CD8-positive, alpha-beta memory T cell (primary cell): Measurements from ENCODE around the gene ZBP1. TPM values are rescaled to one million over a fixed set of nuclear protein-coding genes. Genes with fewer than 3 reads are reported as not detected.

Experiments
- CTCF ChIA-PET: fragments of 350-600 bp; sonication (Branson Sonifier 250); formaldehyde crosslinking; loops from one replicate; lab custom pipeline; 2021; ENCODE audit warnings: antibody characterized with exemption; lab: Charles Lee
- POLR2A ChIA-PET: fragments of 350-600 bp; sonication (Branson Sonifier 250); formaldehyde crosslinking; loops from one replicate; lab custom pipeline; 2021; ENCODE audit warnings: antibody characterized with exemption; lab: Charles Lee
- DNase-seq, 5 donors: peaks; one replicate each; pipeline versions ENCODE4 v3.0.0 to v3.0.0-alpha.2; 2020 to 2022; ENCODE audit warnings: mixed read lengths in 1 of 5
- H3K27ac ChIP-seq: one replicate; pipeline ENCODE4 v1.7.0; 2013; ENCODE audit warnings: low read depth, mild to moderate bottlenecking, low read length, moderate library complexity
- H3K27me3 ChIP-seq: 2 replicates; pipeline ENCODE4 v1.7.0; 2013; ENCODE audit warnings: low read length, mild to moderate bottlenecking; ENCODE audit not compliant: insufficient read depth, poor library complexity, severe bottlenecking
- H3K36me3 ChIP-seq: 2 replicates; pipeline ENCODE4 v1.7.0; 2013; ENCODE audit warnings: mild to moderate bottlenecking, low read length, moderate library complexity; ENCODE audit not compliant: insufficient read depth
- H3K4me1 ChIP-seq: 2 replicates; pipeline ENCODE4 v1.7.0; 2013; ENCODE audit warnings: mild to moderate bottlenecking, low read length, moderate library complexity; ENCODE audit not compliant: insufficient read depth
- H3K4me3 ChIP-seq: 2 replicates; pipeline ENCODE4 v1.7.0; 2013; ENCODE audit warnings: mild to moderate bottlenecking, low read length
- H3K9me3 ChIP-seq: 2 replicates; pipeline ENCODE4 v1.7.0; 2013; ENCODE audit warnings: mild to moderate bottlenecking, low read length
- H3K27ac Mint-ChIP-seq, 8 donors: one replicate each; pipeline ENCODE4 v1.8.0; 2020 to 2021; ENCODE audit warnings: mixed read lengths in 8 of 8, mild to moderate bottlenecking in 6 of 8, inconsistent platforms in 3 of 8, moderate library complexity in 3 of 8
- H3K27me3 Mint-ChIP-seq, 2 donors: one replicate each; pipeline ENCODE4 v1.8.0; 2020 to 2021; ENCODE audit warnings: mixed read lengths in 2 of 2, mild to moderate bottlenecking in 1 of 2, moderate library complexity in 1 of 2
- H3K36me3 Mint-ChIP-seq, 3 donors: one replicate each; pipeline ENCODE4 v1.8.0; 2020 to 2021; ENCODE audit warnings: mixed read lengths in 3 of 3, inconsistent platforms in 1 of 3, mild to moderate bottlenecking in 1 of 3
- H3K4me1 Mint-ChIP-seq, 3 donors: one replicate each; pipeline ENCODE4 v1.8.0; 2020 to 2021; ENCODE audit warnings: mixed read lengths in 3 of 3, inconsistent platforms in 1 of 3, mild to moderate bottlenecking in 1 of 3
- H3K4me3 Mint-ChIP-seq, 7 donors: one replicate each; pipeline ENCODE4 v1.8.0; 2020 to 2021; ENCODE audit warnings: mixed read lengths in 7 of 7, mild to moderate bottlenecking in 6 of 7, moderate library complexity in 4 of 7, inconsistent platforms in 2 of 7
- H3K9me3 Mint-ChIP-seq, 5 donors: one replicate each; pipeline ENCODE4 v1.8.0; 2020 to 2022; ENCODE audit warnings: mixed read lengths in 5 of 5, mild to moderate bottlenecking in 3 of 5, moderate library complexity in 2 of 5, inconsistent platforms in 1 of 5
- polyA plus RNA-seq: library from polyadenylated mRNA; unstranded; fragments of 300-500 nt; fragmentation: Illumina TruSeq; gene quantifications from one replicate; pipeline ENCODE4 v1.2.3, GENCODE V29; 2021
- total RNA-seq, 2 experiments: library from RNA; stranded (reverse); gene quantifications; one replicate each; pipeline ENCODE4 v1.2.3, GENCODE V29; 2021

Gene ZBP1
- total and polyA plus RNA-seq, 3 experiments from 2014 or later, result 1.8 to 14.6 (median 2.4) TPM

DNA sequence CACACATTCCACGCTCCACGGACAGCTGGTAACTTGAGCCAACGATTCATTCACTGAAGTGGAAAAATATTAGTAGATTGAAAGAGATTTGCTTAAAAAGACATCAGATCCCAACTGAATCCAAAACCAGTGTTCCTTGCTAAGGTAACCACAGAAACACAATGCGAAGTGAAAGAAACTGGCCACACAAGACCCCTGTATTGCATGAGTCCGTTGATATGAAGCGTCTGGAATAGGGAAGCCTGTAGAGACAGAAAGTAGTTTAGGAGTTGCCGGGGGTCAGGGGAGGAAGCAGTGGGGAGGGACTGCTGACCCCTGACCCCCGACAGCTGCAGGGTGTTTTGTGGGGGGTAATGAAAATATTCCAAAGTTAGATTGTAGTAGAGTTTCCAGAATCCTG, 49.3 kb downstream of the ZBP1 start:
- H3K9me3 ChIP-seq, result no peaks in the 10 kb centered on the region
- peaks cover 3% of the 10 kb centered on the region for H3K27me3 ChIP-seq
- no peak overlapping the region for H3K4me3 ChIP-seq
- H3K9me3 Mint-ChIP-seq, result no peaks in the 10 kb centered on the region
- H3K27ac ChIP-seq, result no peak overlapping the region
- ChIA-PET CTCF (no interaction called here), POLR2A (no interaction called here)
- no peaks in the 10 kb centered on the region for H3K36me3 ChIP-seq
- no peak overlapping the region for H3K4me3 Mint-ChIP-seq
- H3K36me3 Mint-ChIP-seq, result no peaks in the 10 kb centered on the region
- H3K4me1 Mint-ChIP-seq, result no peaks in the 10 kb centered on the region
- H3K27me3 Mint-ChIP-seq, result peaks cover 23 to 31% of the 10 kb centered on the region in 2 donors
- H3K4me1 ChIP-seq, result no peaks in the 10 kb centered on the region
- H3K27ac Mint-ChIP-seq, result peak overlapping the region in 1 of 8 donors; percentile 43
- no peak for DNase-seq

DNA sequence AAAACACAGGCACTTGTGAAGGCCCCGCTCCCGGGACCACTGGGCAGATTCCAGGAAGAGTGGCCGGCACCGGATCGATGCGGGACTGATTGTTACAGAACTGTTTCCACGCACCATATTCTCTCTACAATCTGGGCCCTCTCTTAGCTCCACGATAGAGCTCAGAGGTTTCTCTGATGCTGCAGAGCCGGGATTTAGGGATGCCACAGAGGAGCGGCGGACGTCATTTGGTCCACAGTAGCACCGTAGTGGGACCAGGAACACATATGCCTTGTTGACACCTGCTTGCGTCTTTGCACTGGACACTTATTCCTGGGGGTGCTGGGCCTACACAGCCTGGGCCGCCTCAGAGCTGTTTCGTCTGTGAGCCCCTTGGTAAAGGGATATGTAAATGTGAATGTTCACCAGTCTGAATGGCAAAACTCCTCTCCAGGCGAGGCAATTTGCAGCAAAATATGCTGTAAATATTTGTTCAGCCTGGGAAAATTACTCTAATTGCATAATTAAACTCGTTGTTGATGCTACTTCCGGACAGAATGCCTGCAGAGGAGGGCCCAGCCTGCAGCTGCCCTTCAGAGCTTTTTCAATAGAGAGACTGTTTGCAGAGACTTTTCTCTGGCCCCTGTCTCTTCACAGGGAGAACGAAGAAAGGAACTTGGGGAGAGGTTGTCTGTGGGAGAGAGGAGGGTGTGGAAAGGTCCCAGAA, 49.9 kb downstream of the ZBP1 start:
- no peaks in the 10 kb centered on the region for H3K4me1 Mint-ChIP-seq
- no peak for DNase-seq
- peaks cover 23 to 31% of the 10 kb centered on the region in 2 donors for H3K27me3 Mint-ChIP-seq
- no peak overlapping the region for H3K27ac ChIP-seq
- no peak overlapping the region for H3K27ac Mint-ChIP-seq
- H3K36me3 ChIP-seq, result no peaks in the 10 kb centered on the region
- no peak overlapping the region for H3K4me3 ChIP-seq
- H3K4me3 Mint-ChIP-seq, result no peak overlapping the region
- H3K27me3 ChIP-seq, result peaks cover 3% of the 10 kb centered on the region
- POLR2A ChIA-PET, result no interaction called here
- CTCF ChIA-PET, result no interaction called here
- no peaks in the 10 kb centered on the region for H3K9me3 Mint-ChIP-seq
- H3K4me1 ChIP-seq, result no peaks in the 10 kb centered on the region
- no peaks in the 10 kb centered on the region for H3K9me3 ChIP-seq
- H3K36me3 Mint-ChIP-seq, result no peaks in the 10 kb centered on the region

DNA sequence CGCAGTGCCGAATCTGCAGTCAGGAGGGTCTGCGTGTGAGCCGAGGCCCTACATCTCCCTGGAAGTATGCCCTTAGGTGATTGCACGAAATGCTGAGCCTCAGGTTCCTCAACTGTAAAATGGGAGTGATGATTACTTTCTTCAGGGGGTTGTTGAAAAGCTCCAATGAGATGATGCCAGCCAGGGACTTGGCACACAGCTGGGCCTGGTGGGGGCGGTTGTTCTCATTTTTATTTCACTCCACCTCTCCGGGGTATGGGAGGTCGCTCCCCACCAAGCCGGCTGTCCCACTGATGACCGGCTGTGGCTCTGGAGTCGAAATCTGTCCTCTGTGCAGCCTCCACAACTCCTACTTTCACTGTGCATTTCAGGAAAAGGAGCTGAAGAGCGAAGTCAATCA, 51.3 kb downstream of the ZBP1 start:
- ChIA-PET POLR2A (no interaction called here), CTCF (interaction anchor here (1.0 kb wide), 1 partner anchor 26 kb away, joined by 3 read pairs; no protein-coding TSS in a partner anchor)
- no peaks in the 10 kb centered on the region for H3K36me3 Mint-ChIP-seq
- no peaks in the 10 kb centered on the region for H3K4me1 Mint-ChIP-seq
- H3K9me3 ChIP-seq, result no peaks in the 10 kb centered on the region
- no peak overlapping the region for H3K27ac ChIP-seq
- no peak overlapping the region for H3K27ac Mint-ChIP-seq
- no peaks in the 10 kb centered on the region for H3K36me3 ChIP-seq
- no peak overlapping the region for H3K4me3 Mint-ChIP-seq
- no peaks in the 10 kb centered on the region for H3K9me3 Mint-ChIP-seq
- H3K4me1 ChIP-seq, result no peaks in the 10 kb centered on the region
- peaks cover 3% of the 10 kb centered on the region for H3K27me3 ChIP-seq
- no peak overlapping the region for H3K4me3 ChIP-seq
- H3K27me3 Mint-ChIP-seq, result peaks cover 20 to 37% of the 10 kb centered on the region in 2 donors
- DNase-seq, result no peak

DNA sequence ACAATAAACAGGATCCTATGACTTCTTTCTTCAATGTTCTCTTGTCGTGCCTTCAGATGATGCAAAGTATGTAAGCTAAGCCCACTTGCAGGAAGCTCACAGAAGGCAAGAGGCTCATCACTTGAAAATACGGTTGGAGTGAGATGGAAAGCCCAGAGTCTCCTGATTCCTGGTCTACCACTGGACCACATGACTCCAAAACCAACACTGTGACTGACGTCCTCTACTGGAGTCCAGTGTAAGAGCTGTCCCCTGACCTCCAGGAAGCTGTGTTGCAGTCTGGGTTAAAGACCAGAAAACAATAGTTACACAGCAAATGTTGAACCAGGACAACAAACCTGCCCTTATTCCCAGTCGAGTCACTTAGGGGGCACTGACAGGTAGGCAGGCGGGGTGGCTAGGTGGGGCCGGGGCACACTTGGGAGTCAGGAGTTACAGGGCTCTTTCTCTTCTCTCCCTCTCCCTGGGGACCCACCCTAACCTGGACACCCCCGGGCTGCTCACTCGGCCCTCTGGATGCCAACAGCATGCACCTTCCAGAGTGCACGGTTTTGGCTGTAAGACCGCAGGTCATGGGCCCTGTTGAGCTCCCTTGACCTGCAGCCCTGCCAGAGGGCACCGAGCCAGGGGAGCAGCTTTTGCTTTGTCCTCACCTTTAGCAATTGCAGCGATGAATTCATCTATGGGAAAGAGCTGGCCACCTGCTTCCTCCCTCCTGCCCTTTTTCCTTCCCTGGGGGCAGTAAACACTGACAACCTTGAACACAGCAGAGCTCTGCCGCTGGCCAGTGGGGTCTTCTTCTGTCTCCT, 51.9 kb downstream of the ZBP1 start:
- H3K27me3 Mint-ChIP-seq, result peaks cover 20 to 37% of the 10 kb centered on the region in 2 donors
- Histone ChIP-seq H3K9me3 (no peaks in the 10 kb centered on the region), H3K36me3 (no peaks in the 10 kb centered on the region), H3K27me3 (peaks cover 3% of the 10 kb centered on the region), H3K4me1 (no peaks in the 10 kb centered on the region), H3K4me3 (no peak overlapping the region), H3K27ac (no peak overlapping the region)
- H3K36me3 Mint-ChIP-seq, result no peaks in the 10 kb centered on the region
- H3K4me1 Mint-ChIP-seq, result no peaks in the 10 kb centered on the region
- H3K9me3 Mint-ChIP-seq, result no peaks in the 10 kb centered on the region
- H3K4me3 Mint-ChIP-seq, result no peak overlapping the region
- no peak overlapping the region for H3K27ac Mint-ChIP-seq
- DNase-seq, result no peak
- POLR2A ChIA-PET, result no interaction called here
- CTCF ChIA-PET, result interaction anchor here (1.0 kb wide), 1 partner anchor 26 kb away, joined by 3 read pairs; no protein-coding TSS in a partner anchor

DNA sequence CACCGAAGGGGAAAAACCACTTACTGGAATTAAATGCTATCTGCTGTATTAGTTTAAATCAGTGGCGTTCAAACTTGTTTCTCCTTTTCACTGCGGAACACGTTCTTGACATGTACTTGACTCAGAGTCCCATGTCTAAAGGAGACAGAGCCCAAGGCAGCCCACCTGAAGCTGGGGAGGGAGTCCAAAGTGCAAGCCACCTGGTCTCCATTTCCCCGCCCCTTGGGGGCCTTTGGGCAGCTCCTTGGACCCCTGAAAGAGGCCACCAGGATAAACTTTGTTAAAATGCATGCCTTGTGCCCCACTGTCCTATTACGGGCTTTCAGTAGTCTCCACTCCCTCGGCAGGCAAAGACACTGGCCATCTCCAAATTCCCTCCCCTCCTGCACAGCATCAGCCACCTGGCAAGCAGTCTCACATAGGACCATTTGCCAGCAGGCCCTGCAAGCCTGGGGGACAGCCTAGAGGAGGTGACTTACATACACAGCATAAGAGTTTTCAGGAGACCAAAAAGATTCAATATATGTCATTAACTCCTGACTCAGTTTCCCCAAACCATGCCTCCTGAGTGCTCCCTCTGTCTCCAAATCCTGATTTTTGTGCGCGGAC, 52.7 kb downstream of the ZBP1 start:
- no peak overlapping the region for H3K27ac Mint-ChIP-seq
- ChIA-PET POLR2A (no interaction called here), CTCF (no interaction called here)
- Histone ChIP-seq H3K27me3 (peaks cover 3% of the 10 kb centered on the region), H3K4me3 (no peak overlapping the region), H3K36me3 (no peaks in the 10 kb centered on the region), H3K9me3 (no peaks in the 10 kb centered on the region), H3K27ac (no peak overlapping the region), H3K4me1 (no peaks in the 10 kb centered on the region)
- no peak overlapping the region for H3K4me3 Mint-ChIP-seq
- no peak for DNase-seq
- H3K27me3 Mint-ChIP-seq, result peaks cover 16 to 37% of the 10 kb centered on the region in 2 donors
- H3K4me1 Mint-ChIP-seq, result no peaks in the 10 kb centered on the region
- H3K36me3 Mint-ChIP-seq, result no peaks in the 10 kb centered on the region
- no peaks in the 10 kb centered on the region for H3K9me3 Mint-ChIP-seq

DNA sequence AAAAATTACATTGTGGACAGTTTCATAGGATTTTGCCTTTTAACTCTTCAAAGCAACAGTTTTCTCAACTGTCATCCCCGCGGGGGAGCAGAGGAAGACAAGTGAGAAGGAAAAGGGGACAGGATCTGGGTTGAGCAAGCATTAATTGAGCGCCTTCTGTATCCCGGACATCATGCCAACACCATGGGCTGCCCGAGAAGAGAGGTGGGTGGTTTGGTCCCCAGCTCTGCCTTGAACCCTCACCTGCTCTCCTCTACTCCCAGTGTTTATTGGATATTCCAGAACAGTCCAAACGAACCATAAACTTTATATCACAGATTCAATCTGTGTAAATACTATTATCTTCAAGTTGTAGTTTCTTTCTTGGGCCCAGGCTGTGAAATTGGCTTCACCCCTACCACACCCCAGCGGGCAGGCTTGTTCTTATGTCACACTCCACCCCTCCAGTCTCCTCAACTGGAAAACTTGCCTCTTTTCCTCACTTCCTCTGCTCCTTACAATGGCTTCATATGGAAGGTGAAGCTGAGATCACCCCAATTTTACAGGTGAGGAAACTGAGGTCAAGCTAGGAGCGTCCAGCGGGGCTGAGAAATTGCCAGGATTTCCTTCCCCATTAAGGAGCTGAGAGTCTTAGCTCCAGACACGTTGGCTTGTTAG, 53.3 kb downstream of the ZBP1 start:
- ChIA-PET CTCF (no interaction called here), POLR2A (no interaction called here)
- Mint-ChIP-seq H3K4me3 (no peak overlapping the region), H3K27me3 (peaks cover 16 to 40% of the 10 kb centered on the region in 2 donors), H3K27ac (no peak overlapping the region), H3K36me3 (no peaks in the 10 kb centered on the region), H3K4me1 (no peaks in the 10 kb centered on the region), H3K9me3 (no peaks in the 10 kb centered on the region)
- H3K4me3 ChIP-seq, result no peak overlapping the region
- no peaks in the 10 kb centered on the region for H3K36me3 ChIP-seq
- no peaks in the 10 kb centered on the region for H3K9me3 ChIP-seq
- DNase-seq, result no peak
- H3K4me1 ChIP-seq, result no peaks in the 10 kb centered on the region
- no peak overlapping the region for H3K27ac ChIP-seq
- peaks cover 3% of the 10 kb centered on the region for H3K27me3 ChIP-seq

DNA sequence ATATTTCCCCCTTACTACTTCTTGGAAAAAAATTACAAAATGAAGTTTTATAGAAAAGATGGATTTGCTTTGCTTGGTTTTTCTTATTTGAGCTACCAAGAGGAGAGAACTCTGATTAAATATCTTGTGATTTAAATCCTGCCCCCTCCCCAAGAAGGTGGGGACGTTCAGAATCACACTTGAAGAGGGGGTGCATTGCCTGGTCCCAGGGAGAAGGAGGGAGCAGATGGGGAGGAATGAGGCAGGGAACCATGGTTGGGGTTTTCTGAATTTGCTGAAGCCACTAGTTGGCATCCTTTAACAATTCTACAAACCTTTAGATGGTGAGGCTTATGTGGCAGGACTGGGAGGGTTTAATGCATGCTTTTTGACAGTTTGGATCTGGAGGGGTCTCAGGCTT, 53.8 kb downstream of the ZBP1 start:
- no peaks in the 10 kb centered on the region for H3K4me1 ChIP-seq
- no peak overlapping the region for H3K27ac ChIP-seq
- H3K9me3 ChIP-seq, result no peaks in the 10 kb centered on the region
- POLR2A ChIA-PET, result no interaction called here
- Mint-ChIP-seq H3K4me3 (no peak overlapping the region), H3K4me1 (no peaks in the 10 kb centered on the region), H3K27me3 (peaks cover 16 to 37% of the 10 kb centered on the region in 2 donors), H3K36me3 (no peaks in the 10 kb centered on the region), H3K9me3 (no peaks in the 10 kb centered on the region), H3K27ac (no peak overlapping the region)
- no peak overlapping the region for H3K4me3 ChIP-seq
- H3K36me3 ChIP-seq, result no peaks in the 10 kb centered on the region
- peaks cover 3% of the 10 kb centered on the region for H3K27me3 ChIP-seq
- no peak for DNase-seq
- CTCF ChIA-PET, result no interaction called here
